ENCODE measurements around the gene TMIGD1.

DNA sequence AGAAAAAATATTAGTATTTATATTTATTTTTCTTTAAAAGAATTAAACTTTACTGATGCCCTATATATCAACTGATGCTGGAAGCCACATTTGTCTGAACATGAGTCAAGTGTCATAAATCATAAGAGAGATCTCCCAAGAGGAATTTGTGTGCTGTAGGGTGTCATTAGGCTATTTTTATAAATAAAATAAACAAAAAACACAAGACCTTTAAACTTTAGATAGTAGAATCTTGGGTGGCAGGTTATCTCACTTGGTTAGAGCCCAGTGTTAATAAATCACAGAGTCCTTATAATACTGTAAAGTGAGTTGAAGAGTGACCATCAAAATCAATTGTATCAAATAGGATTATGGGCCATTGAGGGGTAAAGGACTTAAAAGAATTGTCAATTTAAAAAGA, 23.6 kb upstream of the TMIGD1 start:
- TF ChIP-seq SP1 (IDR thresholded peaks at IDR 0.05) (no peak), FOXM1 (IDR thresholded peaks at IDR 0.05; ENCODE audit: borderline replicate concordance) (no peak), BHLHE40 (IDR thresholded peaks at IDR 0.05; ENCODE audit: borderline replicate concordance) (no peak), ELF4 (IDR thresholded peaks at IDR 0.05) (no peak), L3MBTL2 (conservative IDR thresholded peaks at IDR 0.05) (no peak), HDGF (IDR thresholded peaks at IDR 0.05; ENCODE audit: borderline replicate concordance) (no peak), FOXA1 (IDR thresholded peaks at IDR 0.05) (no peak), SUZ12 (IDR thresholded peaks at IDR 0.05) (no peak), CTBP1 (IDR thresholded peaks at IDR 0.05; ENCODE audit: borderline replicate concordance) (no peak), FOXK2 (IDR thresholded peaks at IDR 0.05) (no peak), TARDBP (IDR thresholded peaks at IDR 0.05) (no peak), ARNT (IDR thresholded peaks at IDR 0.05) (no peak), LEF1 (IDR thresholded peaks at IDR 0.05; ENCODE audit: borderline replicate concordance) (no peak), ZNF384 (IDR thresholded peaks at IDR 0.05) (no peak)
